Measurements from ENCODE around the gene GSAP.
"Not testable (repeated sequence)": the region's sequence is repeated elsewhere in the genome, so short reads cannot be mapped to it uniquely, and the experiment has no call there.

GSAP gene

GRCh38 chr7:77281780-77282478 lies 134.2 kb downstream of the GSAP start:
- FAIRE-seq, result no peak

DNA sequence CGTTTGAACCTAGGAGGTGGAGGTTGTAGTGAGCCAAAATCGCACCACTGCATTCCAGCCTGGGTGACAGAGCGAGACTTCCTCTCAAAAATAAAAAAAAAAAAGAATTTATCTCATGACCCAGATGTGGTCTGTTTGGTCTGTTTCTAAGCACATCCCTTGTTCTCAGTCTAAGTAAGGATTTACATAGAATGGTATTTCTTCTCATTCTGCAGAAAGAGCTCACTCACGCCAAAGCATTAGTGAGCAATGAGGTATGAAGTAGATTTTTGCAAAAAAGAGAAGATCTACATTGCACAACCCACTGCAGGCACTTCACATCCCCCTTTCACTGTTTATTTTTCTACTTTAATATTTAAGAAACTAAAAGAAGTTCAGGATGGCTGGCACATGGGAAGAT lies 140.0 kb downstream of the GSAP start:
- no peak for FAIRE-seq

- FAIRE-seq, result not testable (repeated sequence)
Observed at GRCh38 chr7:77275663-77276062, 140.5 kb downstream of the GSAP start.

DNA sequence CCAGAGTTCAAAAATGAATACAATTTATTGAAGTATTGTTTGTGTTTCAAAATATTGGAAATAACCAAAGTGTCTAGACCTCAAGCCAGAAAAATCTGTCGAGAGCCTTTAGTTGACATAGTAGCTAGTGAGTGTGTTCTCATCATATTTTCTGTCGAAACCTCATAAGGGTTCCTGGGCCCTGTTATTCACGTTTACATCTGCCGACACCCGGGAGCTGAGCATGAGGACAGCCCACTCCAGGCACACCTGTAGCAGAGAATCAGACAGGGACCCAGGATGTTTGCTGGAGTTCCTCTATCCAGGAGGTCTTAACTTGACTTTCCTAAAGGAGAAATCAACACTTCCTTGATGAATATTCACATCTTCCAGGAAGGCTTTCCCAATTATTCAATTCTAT lies 144.4 kb downstream of the GSAP start:
- FAIRE-seq, result no peak

DNA sequence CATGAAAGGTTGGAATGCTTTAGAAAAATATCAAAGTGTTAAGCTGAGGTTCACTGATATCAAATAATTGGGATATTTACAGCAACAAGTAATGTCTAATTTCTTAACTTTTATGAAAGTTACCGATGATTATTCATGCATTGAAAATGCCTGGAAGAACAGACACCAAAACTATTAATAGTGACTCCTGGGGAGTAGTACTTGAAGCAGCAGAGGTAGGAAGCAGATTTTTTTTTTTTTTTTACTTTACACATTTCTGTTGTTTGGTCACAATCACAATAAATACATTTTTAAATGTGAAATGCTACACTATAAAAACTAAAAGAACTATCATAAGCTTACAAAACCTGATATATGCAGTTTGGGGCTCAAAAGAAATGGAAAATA lies 146.1 kb downstream of the GSAP start:
- FAIRE-seq, result no peak

DNA sequence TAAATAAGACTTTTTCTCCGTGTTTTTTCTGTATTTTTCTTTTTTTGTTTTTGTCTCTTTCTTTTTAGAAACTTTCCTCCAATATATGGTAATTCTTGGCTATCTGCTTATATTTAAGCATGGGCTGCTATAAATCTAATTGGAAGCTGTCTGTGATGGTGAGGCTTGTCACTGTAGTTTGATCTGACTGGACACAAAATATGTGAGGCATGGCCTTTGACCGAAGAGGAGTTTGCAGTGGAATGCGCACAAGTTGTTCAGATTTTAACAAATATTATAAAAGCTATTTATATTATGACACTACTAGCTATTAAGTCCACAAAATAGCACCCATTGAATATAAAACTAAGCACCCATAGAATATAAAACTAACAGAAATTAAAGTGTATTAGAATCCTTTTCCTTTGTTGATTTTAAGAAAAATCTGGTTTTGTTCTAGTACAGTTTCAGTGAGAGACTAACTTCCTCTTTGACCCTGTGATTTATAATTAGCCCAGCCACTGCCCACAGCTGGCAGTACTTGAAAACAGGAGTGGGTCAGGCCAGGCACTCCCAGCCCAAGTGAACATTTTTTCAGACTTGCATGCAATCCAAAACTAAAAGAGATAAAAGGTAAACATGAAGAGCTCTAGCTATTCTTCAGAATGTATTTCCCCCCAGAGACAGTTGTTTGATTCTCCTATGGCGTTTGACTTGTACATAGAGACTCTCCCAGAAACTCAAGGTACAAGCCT lies 146.6 kb downstream of the GSAP start:
- FAIRE-seq, result no peak

DNA sequence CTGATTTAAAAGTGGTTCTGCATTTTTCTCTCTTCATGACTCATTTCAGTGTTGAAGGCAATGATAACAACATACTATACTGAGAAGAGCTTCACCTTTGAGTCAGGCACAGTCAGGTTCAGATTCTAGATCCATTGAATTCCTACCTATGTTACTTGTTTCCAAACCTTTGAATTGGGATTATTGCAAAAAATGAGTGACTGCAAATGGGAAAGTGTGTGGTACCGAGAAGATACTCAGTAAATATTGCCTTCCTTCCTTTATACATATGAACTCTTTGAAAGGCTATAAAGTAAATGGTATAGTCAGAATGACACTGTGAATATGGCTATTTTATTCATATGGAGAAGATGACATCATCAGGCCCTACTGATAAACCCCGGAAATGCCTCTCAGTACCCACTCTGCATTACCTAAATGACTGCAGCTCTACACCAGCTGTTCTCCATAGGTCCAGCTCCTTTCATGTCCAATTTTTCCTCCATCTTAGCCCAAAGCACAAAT lies 149.8 kb downstream of the GSAP start:
- FAIRE-seq, result no peak

GRCh38 chr7:77265666-77266065 lies 150.5 kb downstream of the GSAP start:
- FAIRE-seq, result no peak

- no peak for FAIRE-seq
Observed at GRCh38 chr7:77262316-77262715, 153.8 kb downstream of the GSAP start.
